Sigmoid colon (tissue), 4 donors: ENCODE measurements around the gene TOM1.

Experiments
- EP300 ChIP-seq, 4 donors: sonication (generic); formaldehyde crosslinking; IDR thresholded peaks; one replicate each; pipeline ENCODE4 v1.6.1; 2017; ENCODE audit warnings: antibody characterized with exemption in 4 of 4
- POLR2A ChIP-seq, 2 donors: fragments of 450-650 bp; IDR thresholded peaks; one replicate each; pipeline ENCODE4 v1.6.1; 2016; ENCODE audit warnings: antibody characterized with exemption in 2 of 2, mild to moderate bottlenecking in 2 of 2, moderate library complexity in 2 of 2
- POLR2AphosphoS5 ChIP-seq, 4 donors: sonication (generic); formaldehyde crosslinking; IDR thresholded peaks; one replicate each; pipeline ENCODE4 v1.6.1; 2017; ENCODE audit warnings: antibody characterized with exemption in 4 of 4
- TF ChIP-seq, protein P1 (sequence below), 4 experiments: fragments of 450-650 bp in 3 of 4; fragments of 200-600 bp in 1 of 4; IDR thresholded peaks; one replicate each; pipeline ENCODE4 v1.5.1; 2016 to 2019; ENCODE audit warnings: antibody characterized with exemption in 4 of 4, mild to moderate bottlenecking in 3 of 4, moderate library complexity in 2 of 4

DNA sequence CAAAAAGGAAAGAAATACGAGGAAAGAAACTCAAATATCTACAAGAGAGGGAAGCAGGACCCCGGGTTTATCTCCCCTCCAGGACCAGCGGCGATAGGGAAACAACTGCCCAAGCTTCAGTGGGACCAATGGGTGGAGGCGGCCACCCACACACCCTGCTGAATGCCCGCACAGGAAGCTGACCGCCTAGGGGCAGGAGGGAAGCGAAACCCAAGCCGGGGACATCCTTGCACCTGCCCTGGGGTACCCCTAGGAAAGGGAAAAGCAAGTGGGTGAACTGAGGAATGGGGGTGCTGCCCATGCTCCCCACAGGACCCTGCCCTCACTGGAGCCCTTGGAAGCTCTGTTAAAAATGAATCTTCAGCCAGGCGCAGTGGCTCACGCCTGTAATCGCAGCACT, 53.6 kb downstream of the TOM1 start:
- TF ChIP-seq, protein P1, sequence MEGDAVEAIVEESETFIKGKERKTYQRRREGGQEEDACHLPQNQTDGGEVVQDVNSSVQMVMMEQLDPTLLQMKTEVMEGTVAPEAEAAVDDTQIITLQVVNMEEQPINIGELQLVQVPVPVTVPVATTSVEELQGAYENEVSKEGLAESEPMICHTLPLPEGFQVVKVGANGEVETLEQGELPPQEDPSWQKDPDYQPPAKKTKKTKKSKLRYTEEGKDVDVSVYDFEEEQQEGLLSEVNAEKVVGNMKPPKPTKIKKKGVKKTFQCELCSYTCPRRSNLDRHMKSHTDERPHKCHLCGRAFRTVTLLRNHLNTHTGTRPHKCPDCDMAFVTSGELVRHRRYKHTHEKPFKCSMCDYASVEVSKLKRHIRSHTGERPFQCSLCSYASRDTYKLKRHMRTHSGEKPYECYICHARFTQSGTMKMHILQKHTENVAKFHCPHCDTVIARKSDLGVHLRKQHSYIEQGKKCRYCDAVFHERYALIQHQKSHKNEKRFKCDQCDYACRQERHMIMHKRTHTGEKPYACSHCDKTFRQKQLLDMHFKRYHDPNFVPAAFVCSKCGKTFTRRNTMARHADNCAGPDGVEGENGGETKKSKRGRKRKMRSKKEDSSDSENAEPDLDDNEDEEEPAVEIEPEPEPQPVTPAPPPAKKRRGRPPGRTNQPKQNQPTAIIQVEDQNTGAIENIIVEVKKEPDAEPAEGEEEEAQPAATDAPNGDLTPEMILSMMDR (IDR thresholded peaks at IDR 0.05): no peak
- TF ChIP-seq POLR2A (IDR thresholded peaks at IDR 0.05) (no peak), POLR2AphosphoS5 (IDR thresholded peaks at IDR 0.05) (no peak), EP300 (IDR thresholded peaks at IDR 0.05) (no peak)
